Endodermal cell (in vitro differentiated cells): Measurements from ENCODE around the gene MICB. TPM values are rescaled to one million over a fixed set of nuclear protein-coding genes. Genes with fewer than 3 reads are reported as not detected.

Experiments
- DNase-seq: peaks from one replicate; pipeline ENCODE4 v3.0.0-alpha.2; 2017
- H3K27ac ChIP-seq: 2 replicates; pipeline ENCODE4 v1.5.1; 2013; ENCODE audit warnings: mild to moderate bottlenecking, low read depth, low read length, moderate library complexity
- H3K27me3 ChIP-seq: 2 replicates; pipeline ENCODE4 v1.6.1; 2013; ENCODE audit warnings: mild to moderate bottlenecking, low read length, moderate library complexity; ENCODE audit not compliant: insufficient read depth, control insufficient read depth, poor library complexity, severe bottlenecking
- H3K36me3 ChIP-seq: 2 replicates; pipeline ENCODE4 v1.7.0; 2013; ENCODE audit warnings: mild to moderate bottlenecking, low read length, moderate library complexity; ENCODE audit not compliant: control insufficient read depth, insufficient read depth
- H3K4me1 ChIP-seq: one replicate; pipeline ENCODE4 v1.7.0; 2013; ENCODE audit warnings: low read length; ENCODE audit not compliant: control insufficient read depth, insufficient read depth
- H3K4me3 ChIP-seq: 2 replicates; pipeline ENCODE4 v1.5.1; 2013; ENCODE audit warnings: mild to moderate bottlenecking, low read length, moderate library complexity
- H3K9ac ChIP-seq: 2 replicates; pipeline ENCODE4 v1.6.1; 2013; ENCODE audit warnings: mild to moderate bottlenecking, low read length, moderate library complexity; ENCODE audit not compliant: poor library complexity, severe bottlenecking; ENCODE audit errors: extremely low read depth
- H3K9me3 ChIP-seq: 2 replicates; pipeline ENCODE4 v1.6.1; 2013; ENCODE audit warnings: mild to moderate bottlenecking, low read length, moderate library complexity; ENCODE audit not compliant: control insufficient read depth
- H3K27ac Mint-ChIP-seq: 2 replicates; pipeline ENCODE4 v1.8.0; 2020; ENCODE audit warnings: mixed read lengths
- H3K27me3 Mint-ChIP-seq: 2 replicates; pipeline ENCODE4 v1.8.0; 2021; ENCODE audit warnings: mild to moderate bottlenecking, mixed read lengths; ENCODE audit not compliant: insufficient read depth
- H3K36me3 Mint-ChIP-seq: 2 replicates; pipeline ENCODE4 v1.8.0; 2020; ENCODE audit warnings: low read depth, mixed read lengths
- H3K4me1 Mint-ChIP-seq: 2 replicates; pipeline ENCODE4 v1.8.0; 2020; ENCODE audit warnings: mixed read lengths
- H3K4me3 Mint-ChIP-seq: 2 replicates; pipeline ENCODE4 v1.8.0; 2020; ENCODE audit warnings: mild to moderate bottlenecking, moderate library complexity, mixed read lengths
- H3K9me3 Mint-ChIP-seq: 2 replicates; pipeline ENCODE4 v1.8.0; 2020; ENCODE audit warnings: mild to moderate bottlenecking, mixed read lengths
- WGBS, 2 experiments: methylation state at CpG; one replicate each; pipeline versions ENCODE4 v1.1.5 to v1.1.7; 2013; ENCODE audit warnings: missing lambda C conversion rate in 2 of 2, mixed read lengths in 1 of 2; ENCODE audit not compliant: insufficient coverage in 1 of 2, insufficient read length in 1 of 2; 5-methylcytosine and 5-hydroxymethylcytosine counted together
- total RNA-seq, 2 donors: library from RNA; stranded (reverse); fragmentation: NEBNext Ultra II Directional in 1 of 2; extraction: Animal tissue kit (Norgen Biotek cat#: 25700) in 1 of 2; gene quantifications; 2 replicates in 1 of 2; 3 replicates in 1 of 2; pipeline ENCODE4 v1.2.1, GENCODE V29; 2021
- TF ChIP-seq, protein P1 (sequence below): fragments of 200-600 bp; sonication (generic); conservative IDR thresholded peaks from 2 replicates; pipeline ENCODE4 v1.5.0; 2021; ENCODE audit warnings: antibody characterized with exemption, mild to moderate bottlenecking

The MICB gene
- total RNA-seq, 2 donors from 2014 or later: 8.2 to 8.5 TPM

DNA sequence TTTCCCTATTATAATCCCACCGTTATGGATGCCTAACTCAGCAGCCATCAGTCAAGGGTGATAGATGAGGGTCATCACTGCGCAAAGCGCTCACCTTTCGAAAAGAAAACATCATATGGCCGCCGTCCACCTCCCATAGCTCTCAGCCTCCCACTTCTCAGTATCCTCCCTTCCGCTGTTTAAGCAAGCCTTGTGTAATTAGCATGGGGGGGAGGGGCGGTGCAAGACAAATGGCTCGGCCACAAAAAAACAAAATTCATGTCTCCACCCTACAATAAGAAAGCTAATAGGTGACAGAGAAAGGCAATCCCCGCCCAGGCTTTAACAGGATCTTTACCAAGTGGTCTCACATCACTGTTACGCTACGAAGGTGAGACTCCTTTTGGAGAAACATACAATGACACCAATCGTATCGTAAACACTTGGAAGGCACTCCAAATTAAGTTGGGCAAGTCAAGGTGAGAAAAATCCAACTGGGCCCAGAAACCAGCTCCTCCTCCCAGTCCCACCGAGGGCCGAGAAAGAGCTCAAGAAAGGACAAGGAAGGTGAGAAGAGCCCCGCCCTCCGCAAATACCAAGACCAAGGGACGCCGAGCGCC lies 43.2 kb downstream of the MICB start:
- WGBS, 2 experiments: 0 to 2% methylated on average over 12 to 20 of the region's 21 CpGs
- Histone ChIP-seq H3K36me3 (peaks cover 44% of the 10 kb centered on the region), H3K9me3 (no peaks in the 10 kb centered on the region), H3K4me3 (peak overlapping the region; percentile 99), H3K27me3 (no peaks in the 10 kb centered on the region), H3K27ac (peak overlapping the region; percentile 100), H3K4me1 (peaks cover 7% of the 10 kb centered on the region), H3K9ac (peak overlapping the region; percentile 98)
- TF ChIP-seq, protein P1, sequence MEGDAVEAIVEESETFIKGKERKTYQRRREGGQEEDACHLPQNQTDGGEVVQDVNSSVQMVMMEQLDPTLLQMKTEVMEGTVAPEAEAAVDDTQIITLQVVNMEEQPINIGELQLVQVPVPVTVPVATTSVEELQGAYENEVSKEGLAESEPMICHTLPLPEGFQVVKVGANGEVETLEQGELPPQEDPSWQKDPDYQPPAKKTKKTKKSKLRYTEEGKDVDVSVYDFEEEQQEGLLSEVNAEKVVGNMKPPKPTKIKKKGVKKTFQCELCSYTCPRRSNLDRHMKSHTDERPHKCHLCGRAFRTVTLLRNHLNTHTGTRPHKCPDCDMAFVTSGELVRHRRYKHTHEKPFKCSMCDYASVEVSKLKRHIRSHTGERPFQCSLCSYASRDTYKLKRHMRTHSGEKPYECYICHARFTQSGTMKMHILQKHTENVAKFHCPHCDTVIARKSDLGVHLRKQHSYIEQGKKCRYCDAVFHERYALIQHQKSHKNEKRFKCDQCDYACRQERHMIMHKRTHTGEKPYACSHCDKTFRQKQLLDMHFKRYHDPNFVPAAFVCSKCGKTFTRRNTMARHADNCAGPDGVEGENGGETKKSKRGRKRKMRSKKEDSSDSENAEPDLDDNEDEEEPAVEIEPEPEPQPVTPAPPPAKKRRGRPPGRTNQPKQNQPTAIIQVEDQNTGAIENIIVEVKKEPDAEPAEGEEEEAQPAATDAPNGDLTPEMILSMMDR: no peak
- H3K27me3 Mint-ChIP-seq: no peaks in the 10 kb centered on the region
- H3K4me3 Mint-ChIP-seq: peak overlapping the region; percentile 98
- H3K9me3 Mint-ChIP-seq: no peaks in the 10 kb centered on the region
- DNase-seq: peak; percentile 82
- peaks cover 34% of the 10 kb centered on the region for H3K4me1 Mint-ChIP-seq
- H3K36me3 Mint-ChIP-seq: peaks cover 43% of the 10 kb centered on the region
- peak overlapping the region; percentile 99 for H3K27ac Mint-ChIP-seq

DNA sequence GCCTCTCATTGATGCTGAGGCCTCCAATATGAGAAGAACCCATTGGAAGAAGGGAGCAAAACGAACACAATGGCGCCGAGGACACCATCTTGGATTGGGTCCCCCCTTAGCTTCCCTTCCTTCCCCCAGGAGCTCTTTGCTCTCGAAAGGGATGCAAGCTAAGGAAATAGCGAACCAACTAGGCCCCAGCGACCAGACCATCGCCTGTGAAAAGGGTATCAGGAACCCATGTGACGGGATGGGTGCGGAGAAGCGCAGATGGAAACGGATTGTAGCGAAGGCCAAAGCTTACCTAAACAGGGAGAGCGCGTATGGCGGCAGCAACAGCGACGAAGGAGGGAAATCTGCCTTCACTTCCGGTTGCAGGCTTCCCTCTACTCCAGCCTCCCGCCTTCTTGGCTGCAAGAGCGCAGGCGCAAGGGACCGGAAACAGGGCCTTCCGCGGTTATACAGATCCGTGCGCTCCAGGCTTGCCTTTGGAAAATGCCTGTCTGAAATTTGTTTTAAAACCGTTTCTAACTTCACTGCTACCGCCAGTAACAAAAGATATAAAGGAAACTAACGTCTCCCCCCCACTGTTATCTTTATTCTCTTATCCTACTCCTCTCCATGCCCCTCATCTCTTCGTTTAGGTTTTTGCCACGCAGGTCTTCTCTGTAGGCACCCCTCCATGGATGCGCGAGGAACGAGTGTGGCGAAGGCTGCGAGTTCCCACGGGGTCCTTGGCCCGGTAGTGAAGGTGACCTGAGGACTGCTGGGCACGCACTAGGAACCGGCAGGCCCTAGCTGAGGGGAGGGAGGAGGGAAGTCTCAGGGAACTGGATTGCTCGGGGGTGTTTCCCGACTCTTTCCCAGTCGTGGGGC lies 43.9 kb downstream of the MICB start, which contains the start of gene DDX39B:
Gene DDX39B (minus strand): TSS at position 346 of the 864 bp plus-strand sequence. CDS start 1,471 bp downstream, outside the sequence.
- Mint-ChIP-seq H3K4me1 (peaks cover 35% of the 10 kb centered on the region), H3K27me3 (no peaks in the 10 kb centered on the region), H3K27ac (peak within 1 kb of the TSS; percentile 99), H3K9me3 (no peaks in the 10 kb centered on the region), H3K36me3 (peaks cover 36% of the 10 kb centered on the region), H3K4me3 (peak within 1 kb of the TSS; percentile 98)
- TF ChIP-seq, protein P1: no peak
- H3K27me3 ChIP-seq: no peaks in the 10 kb centered on the region
- H3K4me3 ChIP-seq: peak within 1 kb of the TSS; percentile 99
- DNase-seq: peak; percentile 97
- whole genome bisulfite sequencing, 2 experiments: 0% methylated on average over 25 to 43 of the region's 43 CpGs
- no peaks in the 10 kb centered on the region for H3K9me3 ChIP-seq
- H3K9ac ChIP-seq: peak within 1 kb of the TSS; percentile 98
- H3K27ac ChIP-seq: peak within 1 kb of the TSS; percentile 100
- H3K4me1 ChIP-seq: peaks cover 7% of the 10 kb centered on the region
- H3K36me3 ChIP-seq: peaks cover 37% of the 10 kb centered on the region

DNA sequence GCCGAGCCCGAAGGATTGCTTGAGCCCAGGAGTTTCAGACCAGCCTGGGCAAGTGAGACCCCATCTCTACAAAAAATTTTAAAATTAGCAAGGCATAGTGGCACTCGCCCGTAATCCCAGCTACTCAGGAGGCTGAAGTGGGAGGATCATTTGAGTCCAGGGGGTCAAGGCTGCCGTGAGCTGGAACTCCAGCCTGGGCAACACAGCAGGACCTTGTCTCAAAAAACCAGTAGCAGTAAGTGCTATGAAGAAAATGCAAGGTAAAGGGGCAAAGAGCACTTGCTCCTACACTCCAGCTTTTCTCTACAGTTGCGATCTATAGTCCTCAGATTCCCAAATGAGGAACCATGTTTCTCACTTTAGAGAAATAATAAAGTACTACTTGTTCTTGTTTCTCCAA lies 45.7 kb downstream of the MICB start:
- H3K36me3 Mint-ChIP-seq: peaks cover 25% of the 10 kb centered on the region
- H3K27ac Mint-ChIP-seq: no peak overlapping the region
- Histone ChIP-seq H3K4me3 (no peak overlapping the region), H3K9me3 (no peaks in the 10 kb centered on the region), H3K36me3 (peaks cover 26% of the 10 kb centered on the region), H3K27me3 (no peaks in the 10 kb centered on the region), H3K4me1 (peaks cover 11% of the 10 kb centered on the region), H3K9ac (no peak overlapping the region), H3K27ac (no peak overlapping the region)
- TF ChIP-seq, protein P1: no peak
- H3K27me3 Mint-ChIP-seq: no peaks in the 10 kb centered on the region
- 95 to 96% methylated on average over 6 of the region's 6 CpGs for WGBS, 2 experiments
- no peak for DNase-seq
- peaks cover 31% of the 10 kb centered on the region for H3K4me1 Mint-ChIP-seq
- no peak overlapping the region for H3K4me3 Mint-ChIP-seq
- H3K9me3 Mint-ChIP-seq: no peaks in the 10 kb centered on the region
